SK-N-MC (cell line): Measurements from ENCODE around the gene NPAS4.

Experiments
- EZH2 ChIP-seq: fragments of 200-600 bp; sonication (generic); IDR thresholded peaks from one replicate; pipeline ENCODE4 v1.6.1; 2017; ENCODE audit warnings: antibody characterized with exemption
- POLR2AphosphoS5 ChIP-seq: IDR thresholded peaks from 2 replicates; pipeline ENCODE4 v1.6.1; 2012; ENCODE audit warnings: mild to moderate bottlenecking, low read depth, low read length, borderline replicate concordance

GRCh38 chr11:66472054-66472453, 51.2 kb downstream of the NPAS4 start:
- no peak for TF ChIP-seq EZH2
- TF ChIP-seq POLR2AphosphoS5 = no peak
